ENCODE results near the gene LBHD2.

DNA sequence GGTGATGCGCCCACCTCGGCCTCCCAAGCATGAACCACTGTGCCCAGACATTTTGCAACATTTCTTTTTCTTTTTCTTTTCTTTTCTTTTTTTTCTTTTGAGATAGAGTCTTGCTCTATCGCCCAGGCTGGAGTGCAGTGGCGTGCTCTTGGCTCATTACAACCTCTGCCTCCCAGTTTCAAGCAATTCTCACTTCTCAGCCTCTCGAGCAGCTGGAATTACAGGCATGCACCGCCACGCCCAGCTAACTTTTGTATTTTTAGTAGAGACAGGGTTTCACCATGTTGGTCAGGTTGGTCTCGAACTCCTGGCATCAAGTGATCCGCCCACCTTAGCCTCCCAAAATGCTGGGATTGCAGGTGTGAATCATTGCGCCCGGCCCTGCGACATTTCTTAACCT is 19.0 kb upstream of the LBHD2 start:
- TF ChIP-seq, protein P1, sequence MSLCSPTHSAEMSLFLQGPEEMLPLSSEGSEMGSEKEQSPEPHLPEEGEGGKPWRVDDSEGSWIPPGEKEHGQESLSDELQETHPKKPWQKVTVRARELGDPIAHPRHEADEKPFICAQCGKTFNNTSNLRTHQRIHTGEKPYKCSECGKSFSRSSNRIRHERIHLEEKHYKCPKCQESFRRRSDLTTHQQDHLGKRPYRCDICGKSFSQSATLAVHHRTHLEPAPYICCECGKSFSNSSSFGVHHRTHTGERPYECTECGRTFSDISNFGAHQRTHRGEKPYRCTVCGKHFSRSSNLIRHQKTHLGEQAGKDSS (CRISPR knock-in tag; IDR thresholded peaks at IDR 0.05; ENCODE audit: borderline replicate concordance, low read depth): no peak
- TF ChIP-seq, protein P2, sequence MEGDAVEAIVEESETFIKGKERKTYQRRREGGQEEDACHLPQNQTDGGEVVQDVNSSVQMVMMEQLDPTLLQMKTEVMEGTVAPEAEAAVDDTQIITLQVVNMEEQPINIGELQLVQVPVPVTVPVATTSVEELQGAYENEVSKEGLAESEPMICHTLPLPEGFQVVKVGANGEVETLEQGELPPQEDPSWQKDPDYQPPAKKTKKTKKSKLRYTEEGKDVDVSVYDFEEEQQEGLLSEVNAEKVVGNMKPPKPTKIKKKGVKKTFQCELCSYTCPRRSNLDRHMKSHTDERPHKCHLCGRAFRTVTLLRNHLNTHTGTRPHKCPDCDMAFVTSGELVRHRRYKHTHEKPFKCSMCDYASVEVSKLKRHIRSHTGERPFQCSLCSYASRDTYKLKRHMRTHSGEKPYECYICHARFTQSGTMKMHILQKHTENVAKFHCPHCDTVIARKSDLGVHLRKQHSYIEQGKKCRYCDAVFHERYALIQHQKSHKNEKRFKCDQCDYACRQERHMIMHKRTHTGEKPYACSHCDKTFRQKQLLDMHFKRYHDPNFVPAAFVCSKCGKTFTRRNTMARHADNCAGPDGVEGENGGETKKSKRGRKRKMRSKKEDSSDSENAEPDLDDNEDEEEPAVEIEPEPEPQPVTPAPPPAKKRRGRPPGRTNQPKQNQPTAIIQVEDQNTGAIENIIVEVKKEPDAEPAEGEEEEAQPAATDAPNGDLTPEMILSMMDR (CRISPR knock-in tag; IDR thresholded peaks at IDR 0.05): no peak
- no peak for TF ChIP-seq ARHGAP35 (CRISPR knock-in tag; IDR thresholded peaks at IDR 0.05; ENCODE audit: borderline replicate concordance)
- TF ChIP-seq, protein P3, sequence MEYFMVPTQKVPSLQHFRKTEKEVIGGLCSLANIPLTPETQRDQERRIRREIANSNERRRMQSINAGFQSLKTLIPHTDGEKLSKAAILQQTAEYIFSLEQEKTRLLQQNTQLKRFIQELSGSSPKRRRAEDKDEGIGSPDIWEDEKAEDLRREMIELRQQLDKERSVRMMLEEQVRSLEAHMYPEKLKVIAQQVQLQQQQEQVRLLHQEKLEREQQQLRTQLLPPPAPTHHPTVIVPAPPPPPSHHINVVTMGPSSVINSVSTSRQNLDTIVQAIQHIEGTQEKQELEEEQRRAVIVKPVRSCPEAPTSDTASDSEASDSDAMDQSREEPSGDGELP (IDR thresholded peaks at IDR 0.05; ENCODE audit: borderline replicate concordance, low read depth): no peak
